HG02973 (cell line): ENCODE data around the gene CABLES1.
"Not testable (repeated sequence)": the region's sequence is repeated elsewhere in the genome, so short reads cannot be mapped to it uniquely, and the experiment has no call there.

ENCODE experiments used
- ATAC-seq: cut with Tn5 transposase; IDR thresholded peaks from one replicate; pipeline ENCODE4 v1.9.1; 2021; ENCODE audit warnings: moderate library complexity; ENCODE audit not compliant: unreplicated experiment

Gene CABLES1

DNA sequence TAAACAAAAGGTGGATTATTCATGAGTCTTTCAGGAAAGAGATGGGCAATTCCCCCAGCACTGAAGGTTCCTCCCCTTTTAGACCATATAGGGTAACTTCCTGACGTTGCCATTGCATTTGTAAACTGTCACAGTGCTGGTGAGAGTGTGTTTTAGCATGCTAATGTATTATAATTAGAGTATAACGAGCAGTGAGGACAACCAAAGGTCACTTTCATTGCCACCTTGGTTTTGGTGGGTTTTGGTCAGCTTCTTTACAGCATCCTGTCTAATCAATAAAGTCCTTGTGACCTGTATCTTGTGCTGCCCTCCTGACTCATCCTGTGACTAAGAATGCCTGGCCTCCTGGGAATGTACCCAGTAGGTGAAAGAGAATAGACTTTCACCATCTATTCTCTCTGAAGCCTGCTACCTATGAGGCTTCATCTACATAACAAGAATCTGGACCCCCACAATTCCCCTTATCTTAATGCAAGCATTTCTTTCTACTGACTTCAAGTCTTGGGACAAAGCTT lies 148.7 kb downstream of the CABLES1 start:
- ATAC-seq, result peak; percentile 80

DNA sequence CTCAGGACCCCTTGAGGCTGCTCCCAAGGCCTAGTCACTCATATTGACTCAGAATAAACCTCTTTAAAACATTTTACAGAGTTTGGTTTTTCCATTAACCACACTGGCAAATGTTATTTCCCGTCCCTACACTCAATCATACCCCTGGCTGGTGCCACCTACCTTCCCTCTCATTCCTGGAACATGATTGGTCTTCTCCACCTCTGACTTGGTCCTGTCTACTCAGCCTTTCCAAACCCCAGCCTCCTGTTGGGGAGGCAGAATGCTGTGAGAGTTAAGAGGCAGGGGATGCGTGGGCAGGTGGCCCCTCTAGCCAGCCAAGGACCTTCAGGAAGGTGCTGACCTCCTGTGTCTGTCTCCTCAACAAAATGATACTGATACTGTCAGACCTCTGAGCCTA lies 149.3 kb downstream of the CABLES1 start:
- no peak for ATAC-seq

DNA sequence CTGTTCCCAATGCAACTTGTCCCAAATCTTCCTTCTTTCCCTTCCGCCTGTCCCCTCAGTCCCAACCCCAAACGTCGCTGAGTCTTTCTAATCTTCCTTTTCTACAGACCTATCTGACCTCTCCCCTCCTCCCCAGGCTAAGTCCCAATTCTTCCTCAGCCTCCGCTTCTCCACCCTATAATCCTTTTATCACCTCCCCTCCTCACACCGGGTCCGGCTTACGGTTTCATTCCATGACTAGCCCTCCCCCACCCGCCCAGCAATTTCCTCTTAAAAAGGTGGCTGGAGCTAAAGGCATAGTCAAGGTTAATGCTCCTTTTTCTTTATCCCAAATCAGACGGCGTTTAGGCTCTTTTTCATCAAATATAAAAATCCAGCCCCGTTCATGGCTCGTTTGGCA lies 150.3 kb downstream of the CABLES1 start:
- not testable (repeated sequence) for ATAC-seq

DNA sequence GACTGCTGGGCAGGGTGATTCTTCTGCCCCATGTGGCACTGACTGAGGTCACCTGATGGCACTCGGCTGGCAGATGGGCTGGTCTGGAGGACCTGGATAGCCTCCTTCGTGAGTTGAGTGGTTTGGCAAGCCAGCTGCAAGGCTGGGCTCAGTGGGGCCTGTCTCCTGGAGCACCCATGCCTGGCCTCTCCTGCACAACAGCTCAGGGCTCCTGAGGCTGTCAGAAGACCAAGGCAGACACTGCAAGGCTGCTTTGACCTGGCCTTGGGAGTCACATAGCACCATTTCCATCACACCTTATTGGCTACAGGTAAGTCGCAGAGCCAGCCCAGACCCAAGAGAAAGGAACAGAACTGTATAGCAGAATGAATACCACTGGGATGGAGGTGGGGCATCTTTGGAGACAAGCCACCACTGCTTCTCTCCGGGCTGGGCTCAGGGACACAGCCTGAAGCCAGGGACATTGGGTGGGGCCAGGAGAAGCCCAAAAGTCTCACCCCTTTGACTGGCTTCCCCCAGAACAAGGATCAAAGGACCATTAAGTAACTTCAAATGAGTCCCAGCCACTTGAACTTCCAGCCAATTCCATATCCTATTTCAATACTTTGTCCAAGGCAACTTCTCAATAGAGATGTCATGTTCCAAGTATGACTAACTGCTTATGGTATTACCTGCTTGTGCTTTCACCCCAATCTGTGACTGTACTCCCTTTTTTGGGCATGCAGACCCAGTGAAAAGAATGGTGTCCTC lies 156.3 kb downstream of the CABLES1 start:
- no peak for ATAC-seq

DNA sequence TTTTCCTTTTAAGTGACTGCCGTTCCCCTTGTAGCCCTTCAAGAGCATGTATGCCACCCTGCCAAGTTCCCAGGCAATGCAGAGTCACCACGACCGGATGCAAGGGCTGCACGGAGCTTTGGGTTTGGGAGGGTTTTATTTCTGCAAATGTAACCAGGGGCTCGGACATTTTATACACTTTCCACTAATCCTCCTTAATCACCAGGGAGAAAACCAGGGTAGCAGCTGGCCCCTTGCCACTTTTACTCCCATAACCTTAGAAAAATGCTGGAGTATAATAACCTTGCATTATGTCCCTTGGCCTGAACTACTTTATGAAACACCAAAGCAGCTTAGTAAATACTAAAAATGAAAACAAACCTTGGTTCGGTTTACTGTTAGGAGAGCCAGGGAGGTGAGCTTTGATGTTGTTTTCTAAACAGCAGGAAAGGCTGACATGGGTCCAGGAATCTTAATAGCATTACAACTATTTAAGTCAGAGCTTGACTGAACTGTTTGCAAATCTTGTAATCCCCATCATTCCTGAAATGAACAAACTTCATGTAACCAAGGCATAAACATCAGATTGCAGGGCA lies 165.0 kb downstream of the CABLES1 start:
- no peak for ATAC-seq

DNA sequence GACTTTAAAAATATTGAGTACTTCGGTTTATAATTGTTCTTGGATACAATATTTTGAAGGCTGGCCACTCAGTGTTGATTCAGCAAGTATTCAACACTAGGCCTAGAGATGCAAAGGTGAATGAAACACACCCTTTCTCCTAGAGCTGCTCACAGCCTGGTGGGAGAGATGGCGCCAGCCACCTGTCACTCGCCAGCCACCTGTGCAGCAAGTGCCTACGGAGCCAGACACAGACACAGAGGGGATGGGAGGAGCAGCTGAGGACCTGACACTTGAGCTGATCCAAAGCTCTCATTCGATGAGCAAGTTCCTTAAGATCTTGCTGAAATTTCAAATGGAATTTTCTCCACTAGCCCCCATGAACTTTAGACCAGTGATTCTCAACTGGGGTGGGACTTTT lies 166.7 kb downstream of the CABLES1 start:
- no peak for ATAC-seq

DNA sequence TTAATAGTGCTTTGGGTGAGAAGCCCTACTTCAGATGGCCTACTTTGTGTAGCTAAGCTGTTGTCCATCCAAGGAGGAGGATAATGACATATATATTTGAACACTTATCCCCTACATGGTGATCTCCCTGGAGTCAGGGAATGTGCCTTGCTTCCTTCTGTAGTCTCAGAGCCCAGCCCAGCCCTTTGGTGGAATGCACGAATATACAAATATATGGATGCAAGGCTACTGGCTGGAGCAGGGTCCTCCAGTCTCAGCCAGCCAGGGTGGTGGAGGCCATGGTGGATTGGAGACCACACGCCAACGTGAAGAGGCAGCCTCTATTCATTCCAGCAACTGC lies 167.2 kb downstream of the CABLES1 start:
- no peak for ATAC-seq

DNA sequence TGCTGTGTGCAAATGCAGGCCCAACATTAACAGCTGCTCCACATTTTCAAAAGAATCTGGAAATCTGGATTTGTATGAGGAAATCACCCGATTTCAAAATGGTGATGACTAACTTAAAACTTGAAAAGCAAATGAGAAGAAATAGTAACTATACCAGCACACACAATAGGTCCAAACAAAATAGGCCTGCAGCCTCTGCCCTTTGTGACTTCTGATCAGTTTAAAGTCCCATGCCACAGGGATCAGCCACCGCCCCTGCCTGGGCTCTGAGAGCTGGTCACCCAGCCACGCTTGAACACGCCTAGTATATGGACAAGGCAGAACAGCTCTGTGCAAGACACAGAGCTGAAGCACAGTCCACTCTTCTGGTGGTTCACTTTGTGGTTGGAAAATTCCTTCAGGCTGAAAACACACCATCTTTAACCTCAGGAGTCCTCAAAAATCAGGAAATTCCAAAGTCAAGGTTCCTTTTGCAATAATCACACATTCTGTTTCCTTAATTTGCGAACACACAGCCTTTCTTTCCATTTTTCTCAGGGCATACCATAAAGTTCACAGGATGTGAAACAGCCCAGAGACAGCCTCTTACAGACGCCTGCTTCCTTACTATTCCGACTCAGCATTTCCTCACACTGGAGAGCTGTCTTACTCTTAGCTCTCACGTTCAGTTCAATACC lies 167.7 kb downstream of the CABLES1 start:
- no peak for ATAC-seq

DNA sequence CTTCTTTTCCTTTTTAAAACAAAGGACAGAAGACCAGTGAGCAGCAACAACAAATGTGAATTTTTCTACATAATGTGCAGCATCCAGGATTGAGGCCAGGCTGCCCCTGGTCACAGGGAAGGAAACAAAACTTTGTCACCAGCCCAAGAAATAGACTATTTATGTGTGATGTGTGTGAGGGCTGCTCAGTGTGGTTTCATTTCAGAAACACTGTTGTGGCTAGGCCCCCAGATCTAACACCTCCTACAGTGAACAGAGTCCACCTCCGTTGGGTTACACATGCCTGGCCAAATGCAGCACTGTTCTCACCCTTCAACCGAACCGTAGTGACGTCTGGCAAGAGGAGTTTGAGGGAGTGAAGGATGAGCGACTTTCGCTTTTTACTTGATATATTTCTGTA lies 171.5 kb downstream of the CABLES1 start:
- ATAC-seq, result peak; percentile 70

DNA sequence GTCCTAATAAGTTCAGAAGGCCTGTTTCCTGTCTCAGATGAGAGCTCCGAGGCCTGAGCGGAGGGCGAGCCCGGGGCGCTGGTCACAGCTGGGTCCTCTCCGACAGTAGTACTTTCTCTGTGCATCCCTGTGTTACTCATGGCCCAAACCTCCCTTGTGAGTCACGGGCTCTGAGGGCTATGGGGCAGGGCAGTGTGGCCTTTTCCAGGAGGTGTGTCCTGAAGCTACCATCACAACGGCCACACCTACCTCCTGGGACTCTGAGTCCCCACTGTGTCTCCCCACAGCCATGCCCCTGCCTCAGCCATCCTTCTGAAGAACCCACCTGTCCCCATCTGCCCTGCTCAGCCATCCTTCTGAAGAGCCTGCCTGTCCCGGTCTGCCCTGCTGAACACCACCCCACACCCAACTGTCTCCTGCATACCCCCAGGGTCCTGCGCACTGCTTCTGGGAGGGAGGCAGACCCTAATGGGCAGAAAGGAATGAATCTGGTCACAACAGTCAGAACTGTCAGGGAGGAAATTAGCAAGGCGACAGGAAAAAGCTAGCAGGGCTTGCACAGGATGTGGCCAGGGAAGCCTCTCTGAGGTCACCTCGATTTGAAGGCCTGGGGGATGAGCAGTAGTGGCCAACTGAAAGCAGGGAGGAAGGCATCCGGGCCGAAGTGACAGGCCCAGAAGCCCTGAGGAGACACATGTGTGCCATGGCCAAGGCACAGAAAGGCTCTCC lies 172.4 kb downstream of the CABLES1 start:
- peak; percentile 45 for ATAC-seq
